PFSK-1 (cell line): Measurements from ENCODE around the gene PRDM16.

Experiments used
- FOXP2 ChIP-seq: optimal IDR thresholded peaks from 2 replicates; pipeline ENCODE3; 2011; ENCODE audit warnings: borderline replicate concordance, control low read depth, inconsistent platforms; ENCODE audit not compliant: insufficient read depth; ENCODE audit errors: extremely low read length, extremely low read depth
- POLR2AphosphoS5 ChIP-seq: IDR thresholded peaks from 2 replicates; pipeline ENCODE4 v1.6.1; 2012; ENCODE audit warnings: low read depth, mild to moderate bottlenecking, control low read depth, low read length, moderate library complexity
- REST ChIP-seq, 2 experiments: IDR thresholded peaks; 2 replicates each; pipeline versions ENCODE4 v1.6.1 to v1.8.0; 2011 to 2012; ENCODE audit warnings: low read depth in 2 of 2, low read length in 2 of 2, control low read depth in 1 of 2, inconsistent platforms in 1 of 2, mild to moderate bottlenecking in 1 of 2, moderate library complexity in 1 of 2; ENCODE audit not compliant: insufficient read depth in 1 of 2
- SIN3A ChIP-seq: IDR thresholded peaks from 2 replicates; pipeline ENCODE4 v1.6.1; 2012; ENCODE audit warnings: mild to moderate bottlenecking, low read length, moderate library complexity, borderline replicate concordance; ENCODE audit not compliant: insufficient read depth
- TAF1 ChIP-seq: IDR thresholded peaks from 2 replicates; pipeline ENCODE4 v1.6.1; 2012; ENCODE audit warnings: low read length, control low read depth, borderline replicate concordance; ENCODE audit not compliant: insufficient read depth

Gene PRDM16

GRCh38 chr1:3332043-3332442, 263.0 kb downstream of the PRDM16 start:
- TF ChIP-seq FOXP2: no peak
- TF ChIP-seq POLR2AphosphoS5: no peak
- no peak for TF ChIP-seq TAF1
- TF ChIP-seq SIN3A: no peak
- TF ChIP-seq REST (IDR thresholded peaks at IDR 0.05; ENCODE audit: insufficient read depth in 1 of 2, low read depth in 2 of 2, low read length in 2 of 2): no peak

GRCh38 chr1:3332662-3333061, 263.7 kb downstream of the PRDM16 start:
- TF ChIP-seq FOXP2 (no peak), REST (IDR thresholded peaks at IDR 0.05; ENCODE audit: insufficient read depth in 1 of 2, low read depth in 2 of 2, low read length in 2 of 2) (no peak), TAF1 (no peak), SIN3A (no peak), POLR2AphosphoS5 (no peak)

GRCh38 chr1:3333903-3334302, 264.9 kb downstream of the PRDM16 start:
- TF ChIP-seq SIN3A: no peak
- TF ChIP-seq FOXP2: no peak
- TF ChIP-seq TAF1: no peak
- TF ChIP-seq REST (IDR thresholded peaks at IDR 0.05; ENCODE audit: insufficient read depth in 1 of 2, low read depth in 2 of 2, low read length in 2 of 2): no peak
- no peak for TF ChIP-seq POLR2AphosphoS5

- TF ChIP-seq TAF1 (no peak), FOXP2 (no peak), POLR2AphosphoS5 (no peak), REST (IDR thresholded peaks at IDR 0.05; ENCODE audit: insufficient read depth in 1 of 2, low read depth in 2 of 2, low read length in 2 of 2) (no peak), SIN3A (no peak)
These were observed 265.4 kb downstream of the PRDM16 start for GRCh38 chr1:3334366-3334765.
